ENCODE measurements around the gene LY6G6F. TPM values are rescaled to one million over a fixed set of nuclear protein-coding genes. Genes with fewer than 3 reads are reported as not detected.

LY6G6F gene
- total RNA-seq, 1 donor from 2014 or later, result not detected

- no peak for DNase-seq
- TF ChIP-seq, protein P1, sequence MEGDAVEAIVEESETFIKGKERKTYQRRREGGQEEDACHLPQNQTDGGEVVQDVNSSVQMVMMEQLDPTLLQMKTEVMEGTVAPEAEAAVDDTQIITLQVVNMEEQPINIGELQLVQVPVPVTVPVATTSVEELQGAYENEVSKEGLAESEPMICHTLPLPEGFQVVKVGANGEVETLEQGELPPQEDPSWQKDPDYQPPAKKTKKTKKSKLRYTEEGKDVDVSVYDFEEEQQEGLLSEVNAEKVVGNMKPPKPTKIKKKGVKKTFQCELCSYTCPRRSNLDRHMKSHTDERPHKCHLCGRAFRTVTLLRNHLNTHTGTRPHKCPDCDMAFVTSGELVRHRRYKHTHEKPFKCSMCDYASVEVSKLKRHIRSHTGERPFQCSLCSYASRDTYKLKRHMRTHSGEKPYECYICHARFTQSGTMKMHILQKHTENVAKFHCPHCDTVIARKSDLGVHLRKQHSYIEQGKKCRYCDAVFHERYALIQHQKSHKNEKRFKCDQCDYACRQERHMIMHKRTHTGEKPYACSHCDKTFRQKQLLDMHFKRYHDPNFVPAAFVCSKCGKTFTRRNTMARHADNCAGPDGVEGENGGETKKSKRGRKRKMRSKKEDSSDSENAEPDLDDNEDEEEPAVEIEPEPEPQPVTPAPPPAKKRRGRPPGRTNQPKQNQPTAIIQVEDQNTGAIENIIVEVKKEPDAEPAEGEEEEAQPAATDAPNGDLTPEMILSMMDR (IDR thresholded peaks at IDR 0.05; ENCODE audit: partially characterized antibody, unreplicated experiment), result no peak
- Mint-ChIP-seq H3K27ac (ENCODE audit: unreplicated experiment) (peak within 1 kb of the TSS; percentile 96), H3K27me3 (ENCODE audit: unreplicated experiment) (peaks cover 19% of the 10 kb centered on the region), H3K36me3 (ENCODE audit: unreplicated experiment) (peaks cover 14% of the 10 kb centered on the region), H3K9me3 (ENCODE audit: unreplicated experiment) (peaks cover 13% of the 10 kb centered on the region), H3K4me3 (ENCODE audit: unreplicated experiment) (peak within 1 kb of the TSS; percentile 98), H3K4me1 (ENCODE audit: low read depth, unreplicated experiment) (peaks cover 8% of the 10 kb centered on the region)
Observed at GRCh38 chr6:31728767-31729514, 22.3 kb downstream of the LY6G6F start, which contains the start of gene DDAH2. Gene DDAH2 (minus strand): TSS chr6:31729299. CDS start chr6:31729161, 138 bp downstream.

GRCh38 chr6:31729515-31729978 lies 22.9 kb downstream of the LY6G6F start:
- H3K36me3 Mint-ChIP-seq (ENCODE audit: unreplicated experiment), result peaks cover 14% of the 10 kb centered on the region
- DNase-seq, result peak; percentile 90
- H3K9me3 Mint-ChIP-seq (ENCODE audit: unreplicated experiment), result peaks cover 13% of the 10 kb centered on the region
- peaks cover 21% of the 10 kb centered on the region for H3K27me3 Mint-ChIP-seq (ENCODE audit: unreplicated experiment)
- H3K4me3 Mint-ChIP-seq (ENCODE audit: unreplicated experiment), result peak overlapping the region; percentile 98
- peak overlapping the region; percentile 96 for H3K27ac Mint-ChIP-seq (ENCODE audit: unreplicated experiment)
- peaks cover 10% of the 10 kb centered on the region for H3K4me1 Mint-ChIP-seq (ENCODE audit: low read depth, unreplicated experiment)
- TF ChIP-seq, protein P1 (IDR thresholded peaks at IDR 0.05; ENCODE audit: partially characterized antibody, unreplicated experiment), result peak; percentile 66

- peaks cover 10% of the 10 kb centered on the region for H3K4me1 Mint-ChIP-seq (ENCODE audit: low read depth, unreplicated experiment)
- peak; percentile 95 for DNase-seq
- H3K36me3 Mint-ChIP-seq (ENCODE audit: unreplicated experiment), result peaks cover 14% of the 10 kb centered on the region
- H3K27ac Mint-ChIP-seq (ENCODE audit: unreplicated experiment), result peak overlapping the region; percentile 96
- peaks cover 15% of the 10 kb centered on the region for H3K9me3 Mint-ChIP-seq (ENCODE audit: unreplicated experiment)
- TF ChIP-seq, protein P1 (IDR thresholded peaks at IDR 0.05; ENCODE audit: partially characterized antibody, unreplicated experiment), result no peak
- peaks cover 22% of the 10 kb centered on the region for H3K27me3 Mint-ChIP-seq (ENCODE audit: unreplicated experiment)
- H3K4me3 Mint-ChIP-seq (ENCODE audit: unreplicated experiment), result peak overlapping the region; percentile 98
Observed at GRCh38 chr6:31729979-31730630, 23.4 kb downstream of the LY6G6F start.

DNA sequence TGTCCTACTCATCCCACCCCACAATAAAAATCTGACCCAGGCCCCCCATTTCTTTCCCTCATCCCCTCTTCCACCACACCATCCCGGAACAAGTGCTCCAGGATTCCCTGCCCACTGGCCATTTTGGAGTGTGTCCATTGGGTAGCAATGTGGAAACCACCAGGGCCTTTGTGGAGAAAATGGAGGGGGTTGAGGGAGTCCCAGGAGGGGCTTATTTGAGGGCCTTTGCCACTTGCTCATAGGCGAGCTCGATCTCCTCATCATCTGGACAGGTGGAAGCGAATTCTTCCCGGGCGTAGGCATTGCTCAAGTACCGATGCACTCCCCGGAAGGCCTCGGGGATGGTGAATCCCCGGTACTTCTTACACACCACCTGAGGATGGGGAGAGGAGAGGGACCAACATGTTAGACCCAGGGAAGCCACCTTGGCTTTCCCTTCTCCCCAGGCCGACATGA lies 24.0 kb downstream of the LY6G6F start:
- Mint-ChIP-seq H3K4me1 (ENCODE audit: low read depth, unreplicated experiment) (peaks cover 10% of the 10 kb centered on the region), H3K4me3 (ENCODE audit: unreplicated experiment) (peak overlapping the region; percentile 98), H3K36me3 (ENCODE audit: unreplicated experiment) (peaks cover 12% of the 10 kb centered on the region), H3K27me3 (ENCODE audit: unreplicated experiment) (peaks cover 22% of the 10 kb centered on the region), H3K9me3 (ENCODE audit: unreplicated experiment) (peaks cover 17% of the 10 kb centered on the region), H3K27ac (ENCODE audit: unreplicated experiment) (peak overlapping the region; percentile 96)
- TF ChIP-seq, protein P1 (IDR thresholded peaks at IDR 0.05; ENCODE audit: partially characterized antibody, unreplicated experiment), result no peak
- DNase-seq, result no peak

All from glutamatergic neuron (in vitro differentiated cells).